ENCODE data around the gene ARHGAP21.

The ARHGAP21 gene

GRCh38 chr10:24722131-24722675 is 1.5 kb downstream of the ARHGAP21 start:
- DNase-seq = no peak

GRCh38 chr10:24721229-24722106 is 2.2 kb downstream of the ARHGAP21 start:
- DNase-seq = no peak

GRCh38 chr10:24720096-24720495 is 3.6 kb downstream of the ARHGAP21 start:
- no peak for DNase-seq

- DNase-seq = no peak
Observed at GRCh38 chr10:24718031-24718855, 5.4 kb downstream of the ARHGAP21 start.

GRCh38 chr10:24716295-24716694 is 7.4 kb downstream of the ARHGAP21 start:
- no peak for DNase-seq

- DNase-seq = no peak
Observed at GRCh38 chr10:24715246-24715769, 8.4 kb downstream of the ARHGAP21 start.

GRCh38 chr10:24713086-24713485 is 10.6 kb downstream of the ARHGAP21 start:
- no peak for DNase-seq

- DNase-seq = no peak
Observed at GRCh38 chr10:24711465-24711864, 12.2 kb downstream of the ARHGAP21 start.

GRCh38 chr10:24708081-24708480 is 15.6 kb downstream of the ARHGAP21 start:
- no peak for DNase-seq

GRCh38 chr10:24707445-24707844 is 16.2 kb downstream of the ARHGAP21 start:
- DNase-seq = no peak

GRCh38 chr10:24706479-24707118 is 17.1 kb downstream of the ARHGAP21 start:
- no peak for DNase-seq

GRCh38 chr10:24703700-24704099 is 20.0 kb downstream of the ARHGAP21 start:
- DNase-seq = no peak

GRCh38 chr10:24701447-24701846 is 22.2 kb downstream of the ARHGAP21 start:
- DNase-seq = no peak

- no peak for DNase-seq
Observed at GRCh38 chr10:24700948-24701347, 22.7 kb downstream of the ARHGAP21 start.

GRCh38 chr10:24698270-24698669 is 25.4 kb downstream of the ARHGAP21 start:
- DNase-seq = no peak

GRCh38 chr10:24697080-24697479 is 26.6 kb downstream of the ARHGAP21 start:
- DNase-seq = no peak

- DNase-seq = no peak
Observed at GRCh38 chr10:24695452-24695851, 28.2 kb downstream of the ARHGAP21 start.

- no peak for DNase-seq
Observed at GRCh38 chr10:24694086-24694485, 29.6 kb downstream of the ARHGAP21 start.

- no peak for DNase-seq
Observed at GRCh38 chr10:24690961-24691512, 32.6 kb downstream of the ARHGAP21 start.

GRCh38 chr10:24685958-24686540 is 37.6 kb downstream of the ARHGAP21 start:
- no peak for DNase-seq

- DNase-seq = no peak
Observed at GRCh38 chr10:24683554-24683953, 40.1 kb downstream of the ARHGAP21 start.

GRCh38 chr10:24681572-24682088 is 42.1 kb downstream of the ARHGAP21 start:
- no peak for DNase-seq
